ENCODE results near the gene PCSK6.

The PCSK6 gene

DNA sequence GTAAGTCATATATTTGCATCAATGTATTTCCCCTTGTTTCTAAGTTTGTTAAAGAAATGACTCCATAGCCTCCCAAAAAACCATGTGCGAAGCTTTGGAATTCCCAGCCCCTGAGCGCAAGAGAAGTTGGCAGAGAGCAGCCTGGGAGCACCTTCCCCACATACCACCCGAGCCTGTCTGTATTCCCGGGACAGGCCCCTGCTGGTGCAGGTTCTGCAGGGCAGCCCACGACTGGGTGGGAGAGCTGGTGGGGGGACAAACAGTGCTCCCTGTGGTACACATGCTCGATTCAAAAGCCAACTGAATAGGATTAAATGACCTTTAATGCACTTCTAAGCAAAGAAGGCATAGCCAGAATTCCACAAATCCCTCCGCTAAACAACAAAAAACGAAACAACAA, 119.8 kb downstream of the PCSK6 start:
- no peaks in the 10 kb centered on the region for H3K36me3 ChIP-seq (ENCODE audit: control insufficient read depth, insufficient read depth, low read length)
- TF ChIP-seq, protein P1, sequence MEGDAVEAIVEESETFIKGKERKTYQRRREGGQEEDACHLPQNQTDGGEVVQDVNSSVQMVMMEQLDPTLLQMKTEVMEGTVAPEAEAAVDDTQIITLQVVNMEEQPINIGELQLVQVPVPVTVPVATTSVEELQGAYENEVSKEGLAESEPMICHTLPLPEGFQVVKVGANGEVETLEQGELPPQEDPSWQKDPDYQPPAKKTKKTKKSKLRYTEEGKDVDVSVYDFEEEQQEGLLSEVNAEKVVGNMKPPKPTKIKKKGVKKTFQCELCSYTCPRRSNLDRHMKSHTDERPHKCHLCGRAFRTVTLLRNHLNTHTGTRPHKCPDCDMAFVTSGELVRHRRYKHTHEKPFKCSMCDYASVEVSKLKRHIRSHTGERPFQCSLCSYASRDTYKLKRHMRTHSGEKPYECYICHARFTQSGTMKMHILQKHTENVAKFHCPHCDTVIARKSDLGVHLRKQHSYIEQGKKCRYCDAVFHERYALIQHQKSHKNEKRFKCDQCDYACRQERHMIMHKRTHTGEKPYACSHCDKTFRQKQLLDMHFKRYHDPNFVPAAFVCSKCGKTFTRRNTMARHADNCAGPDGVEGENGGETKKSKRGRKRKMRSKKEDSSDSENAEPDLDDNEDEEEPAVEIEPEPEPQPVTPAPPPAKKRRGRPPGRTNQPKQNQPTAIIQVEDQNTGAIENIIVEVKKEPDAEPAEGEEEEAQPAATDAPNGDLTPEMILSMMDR (IDR thresholded peaks at IDR 0.05; ENCODE audit: insufficient read depth, low read length, poor library complexity, severe bottlenecking) = no peak
- no peaks in the 10 kb centered on the region; the same call in none of the 2 replicates for H3K27me3 ChIP-seq (replicated peaks; ENCODE audit: control insufficient read depth, insufficient read depth, low read length)
- DNase-seq (ENCODE audit: extremely low read depth, insufficient read length) = no peak
- no peak overlapping the region for H3K4me3 ChIP-seq (replicated peaks; ENCODE audit: low read depth, low read length)

DNA sequence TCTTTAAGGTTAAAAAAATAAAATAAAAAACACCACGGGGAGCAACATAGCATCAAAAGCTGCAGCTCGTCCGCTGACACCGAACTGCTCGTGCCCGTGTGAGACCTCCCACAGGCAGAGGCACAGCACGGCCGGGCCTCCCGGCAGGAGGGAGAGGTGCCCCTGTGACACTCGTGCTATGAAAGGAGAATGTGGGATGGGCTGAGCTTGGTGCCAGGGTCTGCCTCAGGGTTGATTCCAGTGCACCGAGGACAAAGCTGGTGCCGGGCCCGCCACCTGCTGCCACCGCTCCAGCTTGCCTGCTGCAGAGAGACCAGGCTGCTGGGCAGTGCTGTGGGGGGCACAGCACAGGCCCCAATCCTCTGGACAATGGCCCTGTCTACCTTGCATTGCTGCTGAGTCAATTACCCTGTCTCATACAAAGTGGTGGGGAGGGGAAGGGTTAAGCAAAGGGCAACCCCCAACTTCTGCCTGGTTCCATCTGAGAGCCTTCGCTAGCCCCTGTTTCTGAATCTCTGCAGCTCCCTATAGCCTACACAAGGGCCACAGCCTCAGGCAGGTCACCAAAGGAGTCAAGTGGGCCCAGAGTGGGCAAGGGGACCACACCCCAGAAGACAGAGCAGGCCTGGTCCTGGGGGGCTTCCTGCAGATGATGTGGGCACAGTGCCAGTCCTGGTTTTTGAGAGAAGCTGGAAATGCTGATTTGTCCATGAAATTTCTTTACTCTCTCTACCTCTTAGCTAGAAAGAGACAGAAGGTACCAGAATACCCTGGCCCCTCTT, 120.5 kb downstream of the PCSK6 start:
- TF ChIP-seq, protein P1 (IDR thresholded peaks at IDR 0.05; ENCODE audit: insufficient read depth, low read length, poor library complexity, severe bottlenecking) = no peak
- Histone ChIP-seq H3K36me3 (ENCODE audit: control insufficient read depth, insufficient read depth, low read length) (no peaks in the 10 kb centered on the region), H3K27me3 (replicated peaks; ENCODE audit: control insufficient read depth, insufficient read depth, low read length) (no peaks in the 10 kb centered on the region; the same call in none of the 2 replicates), H3K4me3 (replicated peaks; ENCODE audit: low read depth, low read length) (no peak overlapping the region)
- DNase-seq (ENCODE audit: extremely low read depth, insufficient read length) = no peak

DNA sequence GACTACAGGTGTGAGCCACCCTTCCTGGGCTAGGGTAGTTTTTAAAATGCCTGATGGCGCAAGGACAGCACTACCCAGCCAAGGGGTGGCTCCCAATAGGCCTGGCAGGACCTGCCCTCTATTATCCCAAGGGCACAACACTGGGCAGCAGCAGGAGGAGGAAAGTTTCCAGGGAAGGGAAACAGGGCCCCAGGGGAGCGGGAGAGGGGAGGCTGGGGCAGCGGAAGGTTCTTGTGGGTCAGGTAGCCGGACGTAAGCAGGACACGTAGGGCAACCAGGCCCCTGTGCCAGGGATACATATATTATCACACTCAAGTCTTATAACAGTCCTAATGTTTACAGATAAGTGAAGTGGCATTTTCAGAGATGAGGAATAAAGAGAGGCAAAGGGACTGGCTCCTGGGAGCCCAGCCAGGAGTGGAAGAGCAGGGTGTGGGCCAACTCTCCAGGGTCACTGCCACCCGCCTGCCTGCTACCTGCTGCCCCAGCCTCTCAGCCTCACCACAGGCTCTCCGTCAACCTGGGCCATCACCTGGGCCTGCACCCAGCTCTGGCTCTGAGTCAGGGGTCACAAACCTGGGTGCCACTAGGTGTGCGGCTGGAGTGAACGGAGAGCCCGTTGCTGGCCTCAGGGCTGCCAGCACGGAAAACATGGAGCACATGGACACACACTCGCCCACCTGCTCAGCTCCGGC, 121.3 kb downstream of the PCSK6 start:
- Histone ChIP-seq H3K27me3 (replicated peaks; ENCODE audit: control insufficient read depth, insufficient read depth, low read length) (no peaks in the 10 kb centered on the region; the same call in none of the 2 replicates), H3K36me3 (ENCODE audit: control insufficient read depth, insufficient read depth, low read length) (no peaks in the 10 kb centered on the region), H3K4me3 (replicated peaks; ENCODE audit: low read depth, low read length) (no peak overlapping the region)
- DNase-seq (ENCODE audit: extremely low read depth, insufficient read length) = no peak
- TF ChIP-seq, protein P1 (IDR thresholded peaks at IDR 0.05; ENCODE audit: insufficient read depth, low read length, poor library complexity, severe bottlenecking) = no peak

DNA sequence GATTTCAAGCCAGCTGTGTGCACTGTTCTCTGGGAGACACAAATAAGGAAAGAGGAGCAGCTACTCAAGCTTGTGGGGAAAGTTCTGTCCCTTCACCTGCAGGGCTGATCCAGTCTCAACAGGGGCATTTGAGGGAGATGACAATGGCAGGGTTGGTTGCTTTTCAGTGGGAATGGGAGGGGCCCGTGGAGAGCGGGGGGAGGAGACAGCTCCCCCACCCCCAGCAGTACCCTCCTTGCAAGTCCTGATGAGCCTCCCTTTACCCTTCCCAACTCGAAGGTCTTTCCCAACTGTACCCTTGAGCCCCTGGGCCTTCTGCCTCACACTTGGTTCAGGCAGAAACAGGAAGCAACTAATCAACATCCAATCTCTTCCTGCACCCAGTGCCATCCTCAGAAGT, 122.7 kb downstream of the PCSK6 start:
- H3K4me3 ChIP-seq (replicated peaks; ENCODE audit: low read depth, low read length) = no peak overlapping the region
- H3K27me3 ChIP-seq (replicated peaks; ENCODE audit: control insufficient read depth, insufficient read depth, low read length) = no peaks in the 10 kb centered on the region; the same call in none of the 2 replicates
- no peaks in the 10 kb centered on the region for H3K36me3 ChIP-seq (ENCODE audit: control insufficient read depth, insufficient read depth, low read length)
- TF ChIP-seq, protein P1 (IDR thresholded peaks at IDR 0.05; ENCODE audit: insufficient read depth, low read length, poor library complexity, severe bottlenecking) = no peak
- DNase-seq (ENCODE audit: extremely low read depth, insufficient read length) = no peak

DNA sequence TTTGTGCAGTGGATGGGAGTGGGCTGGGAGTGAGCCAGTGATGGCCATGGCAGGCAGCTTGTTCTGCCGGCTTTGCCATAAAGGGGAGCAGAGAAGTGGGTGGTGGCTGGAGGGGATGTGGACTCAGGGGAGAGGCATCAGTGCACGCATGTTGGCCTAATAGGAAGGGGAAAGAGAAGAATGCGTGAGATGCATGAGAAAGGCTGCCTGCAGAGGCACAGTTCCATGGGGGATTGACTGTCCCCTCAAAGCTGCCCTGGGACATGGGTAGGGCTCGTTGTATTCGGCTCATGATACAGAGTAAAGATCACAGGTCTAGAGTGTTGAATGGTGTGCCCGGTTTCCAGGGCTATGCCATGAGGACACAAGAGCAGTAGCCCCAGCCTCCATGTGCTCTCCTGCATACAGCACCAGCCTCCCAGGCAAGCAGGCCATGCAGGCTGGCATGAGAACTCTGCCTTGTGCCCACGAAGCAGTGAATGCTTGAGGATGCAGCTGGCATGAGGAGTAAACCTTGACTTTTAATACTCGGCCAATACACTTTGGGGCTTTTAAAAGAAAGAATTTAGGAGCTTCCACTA, 126.4 kb downstream of the PCSK6 start:
- no peak overlapping the region for H3K4me3 ChIP-seq (replicated peaks; ENCODE audit: low read depth, low read length)
- TF ChIP-seq, protein P1 (IDR thresholded peaks at IDR 0.05; ENCODE audit: insufficient read depth, low read length, poor library complexity, severe bottlenecking) = no peak
- DNase-seq (ENCODE audit: extremely low read depth, insufficient read length) = no peak
- no peaks in the 10 kb centered on the region; the same call in none of the 2 replicates for H3K27me3 ChIP-seq (replicated peaks; ENCODE audit: control insufficient read depth, insufficient read depth, low read length)
- H3K36me3 ChIP-seq (ENCODE audit: control insufficient read depth, insufficient read depth, low read length) = no peaks in the 10 kb centered on the region

Measured in GM06990 (cell line).